DMS 273 (cell line): Measurements from ENCODE around the gene ATXN1.
"Not testable (repeated sequence)": the region's sequence is repeated elsewhere in the genome, so short reads cannot be mapped to it uniquely, and the experiment has no call there.

Experiments
- DNase-seq: peaks from one replicate; lab custom pipeline; 2025; ENCODE audit not compliant: unreplicated experiment; lab: John Stamatoyannopoulos, UW

The ATXN1 gene

GRCh38 chr6:16760516-16761470 lies at the start of gene ATXN1:
Gene ATXN1, minus strand, starts transcription at chr6:16761460.
- DNase-seq, result peak; percentile 85

DNA sequence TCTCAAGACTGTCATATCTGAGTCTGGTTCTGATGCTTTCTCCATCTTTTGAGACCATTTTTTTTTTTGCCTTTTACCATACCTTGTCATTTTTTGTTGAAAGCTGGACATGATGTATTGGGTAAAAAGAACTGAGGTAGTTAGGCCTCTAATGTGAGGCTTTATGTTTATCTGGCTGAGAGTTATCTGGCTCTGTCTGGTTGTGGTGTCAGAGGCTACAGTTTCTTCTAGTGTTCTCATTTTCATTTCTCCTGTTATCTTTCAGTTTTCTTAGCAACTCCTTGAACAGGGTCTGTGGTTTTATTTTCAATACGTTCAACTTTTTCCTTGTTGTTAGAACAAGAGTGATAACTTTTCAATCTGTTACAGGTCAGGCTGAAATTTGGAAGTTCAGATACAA lies 49.2 kb upstream of the ATXN1 start:
- DNase-seq, result no peak

DNA sequence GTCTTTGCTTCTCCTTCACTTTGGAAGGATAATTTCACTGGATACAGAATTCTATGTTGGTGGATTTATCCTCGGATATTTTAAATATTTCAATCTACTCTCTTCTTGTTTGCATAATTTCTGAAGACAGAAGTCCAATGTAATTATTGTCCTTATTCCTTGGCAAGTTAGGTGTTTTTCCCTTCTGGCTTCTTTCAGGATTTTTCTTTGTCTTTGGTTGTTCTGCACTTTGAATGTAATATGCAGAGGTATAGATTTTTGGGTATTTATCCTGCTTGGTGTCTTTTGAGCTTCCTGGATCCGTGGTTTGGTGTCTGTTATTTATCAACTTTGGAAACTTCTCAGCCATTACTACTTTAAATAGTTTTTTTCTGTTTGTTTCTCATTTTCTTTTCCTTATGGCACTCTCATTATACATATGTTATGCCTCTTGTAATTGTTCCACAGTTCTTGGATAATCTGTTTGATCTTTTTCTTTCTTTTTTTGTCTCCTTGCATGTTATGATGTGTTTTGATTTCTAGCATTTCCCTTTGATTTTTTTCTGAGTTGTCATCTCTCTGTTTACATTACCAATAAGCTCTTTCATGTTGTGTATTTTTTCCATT lies 48.6 kb upstream of the ATXN1 start:
- no peak for DNase-seq

- DNase-seq, result no peak
Measured at GRCh38 chr6:16807956-16808355, 46.7 kb upstream of the ATXN1 start.

- no peak for DNase-seq
Measured at GRCh38 chr6:16806363-16806762, 45.1 kb upstream of the ATXN1 start.

GRCh38 chr6:16805243-16805950 lies 44.1 kb upstream of the ATXN1 start:
- peak; percentile 37 for DNase-seq

DNA sequence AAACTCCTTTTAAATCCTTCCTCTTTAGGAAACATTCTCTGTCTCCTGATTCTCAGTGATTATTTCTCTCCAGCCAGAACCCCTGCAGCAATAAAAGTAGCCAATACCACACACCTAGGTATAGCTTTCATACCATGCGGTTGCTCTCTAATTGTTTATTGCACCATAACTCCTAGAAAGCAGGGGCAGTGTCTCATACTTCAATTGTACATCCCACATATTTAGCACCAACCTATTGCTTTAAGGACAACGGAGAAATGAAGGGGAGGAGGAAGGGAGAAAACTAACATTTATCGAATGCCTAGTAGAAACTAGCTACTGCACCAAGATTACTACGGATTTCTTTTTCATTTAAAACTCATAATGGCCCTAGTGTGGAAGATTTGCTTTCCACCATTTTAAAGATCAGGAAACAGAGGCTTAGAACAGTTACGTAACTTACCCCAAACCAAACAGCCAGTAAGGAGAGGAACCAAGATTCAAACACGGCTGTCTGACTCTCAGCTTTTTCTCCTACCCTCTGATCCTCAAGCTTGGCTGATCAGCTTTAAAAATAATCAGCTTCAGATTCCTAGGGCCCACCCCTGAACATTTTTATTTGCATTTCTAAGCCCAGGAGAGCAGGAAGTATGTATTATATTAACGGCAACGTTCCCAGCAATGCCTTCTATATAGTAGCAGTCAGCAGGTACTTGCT lies 43.4 kb upstream of the ATXN1 start:
- DNase-seq, result no peak

DNA sequence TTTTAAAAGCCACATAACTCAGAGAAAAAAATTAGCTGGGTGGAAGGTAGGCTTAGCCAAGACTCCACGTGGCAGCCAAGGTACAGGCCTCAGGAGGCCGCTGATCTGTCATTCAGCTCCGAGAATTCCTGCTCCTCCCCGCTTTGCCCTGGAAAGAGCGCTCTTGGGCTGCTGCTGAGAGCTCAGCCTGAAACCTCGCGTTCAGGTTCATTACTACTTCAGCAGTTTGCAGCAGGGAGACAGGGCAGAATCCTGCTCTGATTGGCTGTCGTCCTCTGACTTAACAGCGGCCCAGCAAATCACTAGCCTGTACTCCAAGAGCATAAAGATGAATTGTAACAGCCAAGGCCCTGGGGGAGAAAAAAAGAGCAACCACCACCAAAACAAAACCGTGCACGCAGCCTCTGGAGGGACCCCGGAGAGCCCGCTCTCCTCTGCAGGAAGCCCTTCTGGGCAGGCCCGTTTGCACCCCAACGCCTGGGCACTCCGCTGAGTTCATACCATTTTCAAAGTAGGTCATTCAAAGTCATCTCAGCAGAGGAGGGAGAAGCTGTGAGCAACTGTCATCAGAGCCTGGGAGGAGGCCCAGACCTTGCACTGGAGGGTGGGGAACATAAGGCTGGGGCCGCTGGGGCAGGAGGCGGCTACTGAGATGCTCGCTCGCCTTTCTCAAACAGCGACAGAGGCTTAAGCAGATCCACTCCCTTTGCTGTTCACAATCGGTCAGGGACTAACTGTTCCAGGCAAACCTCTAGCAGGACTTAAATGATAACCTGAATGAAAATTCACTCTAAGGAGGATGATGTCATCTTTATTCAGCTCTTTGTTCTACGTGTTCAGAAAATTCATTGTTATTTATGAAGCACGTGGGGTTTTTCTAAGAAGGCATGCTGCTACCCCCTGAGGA lies 42.3 kb upstream of the ATXN1 start:
- DNase-seq, result no peak

GRCh38 chr6:16802071-16802470 lies 40.8 kb upstream of the ATXN1 start:
- peak; percentile 26 for DNase-seq

DNA sequence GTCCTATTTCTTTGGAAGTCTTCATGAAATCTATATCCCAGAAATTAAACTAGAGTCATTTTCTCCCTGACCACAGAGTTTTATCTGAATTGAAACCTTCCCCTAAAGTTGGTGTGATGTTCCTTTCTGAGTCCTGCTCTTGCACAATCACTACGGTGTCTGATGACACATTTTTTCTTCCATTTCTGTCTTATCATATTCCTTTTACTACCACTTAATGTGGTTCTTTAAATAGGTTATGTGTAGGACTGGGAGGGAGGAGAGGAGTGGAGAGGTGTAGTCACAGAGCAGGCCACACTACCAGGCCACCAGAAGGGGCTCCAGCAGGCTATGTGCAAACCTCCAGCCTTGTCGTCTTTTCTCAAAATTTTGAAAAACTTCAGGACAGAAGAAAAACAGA lies 39.7 kb upstream of the ATXN1 start:
- DNase-seq, result no peak

DNA sequence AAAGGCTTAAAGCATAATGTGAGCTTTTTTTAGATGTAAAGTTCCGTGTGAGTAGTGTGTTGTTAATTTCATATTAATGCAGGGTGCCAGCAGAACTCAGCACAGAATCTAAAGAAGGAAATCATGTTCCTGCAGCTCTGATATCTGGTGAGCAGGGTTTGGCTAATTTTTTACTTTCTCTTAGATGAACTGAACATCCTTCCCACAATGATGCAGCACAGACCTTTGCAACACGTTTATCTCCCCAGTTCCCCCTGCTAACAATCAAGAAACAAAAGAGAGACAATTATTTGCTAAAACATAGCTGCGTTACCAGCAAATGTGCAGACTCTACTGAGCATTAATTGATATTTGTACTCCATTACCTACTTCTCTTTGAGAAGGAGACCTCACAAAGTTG lies 39.1 kb upstream of the ATXN1 start:
- DNase-seq, result no peak

- DNase-seq, result no peak
Measured at GRCh38 chr6:16799279-16800193, 38.3 kb upstream of the ATXN1 start.

GRCh38 chr6:16793828-16794412 lies 32.7 kb upstream of the ATXN1 start:
- DNase-seq, result no peak

DNA sequence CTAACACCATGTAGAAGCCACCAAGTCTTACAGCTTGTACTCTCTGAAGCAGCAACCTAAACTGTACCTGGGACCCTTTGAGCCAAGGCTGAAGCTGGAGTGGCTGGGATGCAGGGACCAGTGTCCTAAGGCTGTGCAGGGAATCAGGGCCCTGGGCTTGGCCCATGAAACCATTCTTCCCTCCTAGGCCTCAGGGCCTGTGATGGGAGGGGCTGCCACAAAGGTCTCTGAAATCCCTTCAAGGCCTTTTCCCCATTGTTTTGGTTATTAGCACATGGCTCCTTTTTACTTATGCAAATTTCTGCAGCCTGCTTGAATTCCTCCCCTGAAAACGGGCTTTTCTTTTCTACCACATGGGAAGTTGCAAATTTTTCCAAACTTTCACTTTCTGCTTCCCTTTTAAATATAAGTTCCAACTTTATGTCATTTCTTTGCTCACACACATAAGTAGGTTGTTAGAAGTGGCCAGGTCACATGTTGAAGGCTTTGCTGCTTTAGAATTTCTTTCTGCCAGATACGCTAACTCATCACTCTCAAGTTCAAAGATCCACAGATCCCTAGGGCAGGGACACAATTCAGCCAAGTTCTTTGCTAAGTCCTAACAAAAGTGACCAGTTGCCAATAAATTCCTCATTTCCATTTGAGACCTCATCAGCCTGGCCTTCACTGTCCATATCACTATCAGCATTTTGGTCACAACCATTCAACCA lies 28.2 kb upstream of the ATXN1 start:
- no peak for DNase-seq

GRCh38 chr6:16787128-16787682 lies 25.9 kb upstream of the ATXN1 start:
- no peak for DNase-seq

GRCh38 chr6:16785496-16785895 lies 24.2 kb upstream of the ATXN1 start:
- DNase-seq, result no peak

DNA sequence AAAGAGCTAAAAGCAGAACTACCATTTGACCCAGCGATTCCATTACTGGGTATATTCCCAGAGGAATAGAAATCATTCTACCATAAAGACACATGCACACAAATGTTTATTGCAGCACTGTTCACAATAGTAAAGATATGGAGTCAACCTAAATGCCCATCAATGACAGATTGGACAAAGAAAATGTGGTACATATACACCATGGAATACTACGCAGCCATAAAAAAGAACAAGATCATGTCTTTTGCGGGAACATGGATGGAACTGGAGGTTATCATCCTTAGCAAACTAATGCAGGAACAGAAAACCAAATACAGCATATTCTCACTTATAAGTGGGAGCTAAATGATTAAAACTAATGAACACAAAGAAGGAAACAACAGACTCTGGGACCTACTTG lies 23.7 kb upstream of the ATXN1 start:
- DNase-seq, result not testable (repeated sequence)
